ENCODE measurements around the gene NOS2.

NOS2 gene

GRCh38 chr17:27818401-27819105 lies 18.2 kb upstream of the NOS2 start:
- DNase-seq = no peak

GRCh38 chr17:27817731-27818130 lies 17.4 kb upstream of the NOS2 start:
- no peak for DNase-seq

GRCh38 chr17:27816946-27817345 lies 16.6 kb upstream of the NOS2 start:
- no peak for DNase-seq

GRCh38 chr17:27811961-27812360 lies 11.6 kb upstream of the NOS2 start:
- no peak for DNase-seq

DNA sequence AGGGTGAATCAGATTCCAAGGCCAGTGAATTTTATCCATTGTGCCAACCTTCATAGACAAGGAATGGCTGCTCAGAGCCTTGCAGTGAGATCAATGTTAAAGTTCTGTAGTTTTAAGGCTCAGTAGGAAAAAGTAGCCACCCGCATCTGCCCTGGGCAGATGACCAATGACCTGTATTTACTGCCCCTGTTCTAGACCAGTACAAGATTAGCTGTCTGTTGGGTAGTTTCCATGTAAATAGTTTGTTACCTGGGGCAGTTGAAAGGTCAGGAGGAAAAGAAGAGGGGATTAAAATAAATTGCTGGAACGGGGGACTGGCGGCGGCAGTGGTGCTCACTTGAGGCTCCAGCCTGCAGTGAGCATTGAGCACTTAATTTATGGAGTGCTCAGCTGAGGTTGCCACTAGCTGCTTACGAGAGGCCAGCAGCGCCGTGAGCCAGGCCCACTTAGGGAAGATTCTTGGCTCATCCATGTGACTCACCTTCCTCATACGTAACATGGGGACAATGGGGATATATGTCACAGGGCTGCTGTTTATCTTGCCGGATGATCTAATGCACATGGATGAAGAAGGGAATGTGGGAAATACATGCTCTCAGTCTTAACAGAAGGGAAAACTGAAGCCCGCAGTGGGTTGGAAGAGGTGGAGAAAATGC lies 10.7 kb upstream of the NOS2 start:
- no peak for DNase-seq

GRCh38 chr17:27810211-27810901 lies 10.0 kb upstream of the NOS2 start:
- DNase-seq = no peak

GRCh38 chr17:27809555-27809954 lies 9.2 kb upstream of the NOS2 start:
- DNase-seq = no peak

GRCh38 chr17:27808628-27809027 lies 8.3 kb upstream of the NOS2 start:
- no peak for DNase-seq

GRCh38 chr17:27807567-27808470 lies 7.5 kb upstream of the NOS2 start:
- DNase-seq = no peak

- DNase-seq = peak; percentile 25
Measured at GRCh38 chr17:27805520-27806146, 5.3 kb upstream of the NOS2 start.

DNA sequence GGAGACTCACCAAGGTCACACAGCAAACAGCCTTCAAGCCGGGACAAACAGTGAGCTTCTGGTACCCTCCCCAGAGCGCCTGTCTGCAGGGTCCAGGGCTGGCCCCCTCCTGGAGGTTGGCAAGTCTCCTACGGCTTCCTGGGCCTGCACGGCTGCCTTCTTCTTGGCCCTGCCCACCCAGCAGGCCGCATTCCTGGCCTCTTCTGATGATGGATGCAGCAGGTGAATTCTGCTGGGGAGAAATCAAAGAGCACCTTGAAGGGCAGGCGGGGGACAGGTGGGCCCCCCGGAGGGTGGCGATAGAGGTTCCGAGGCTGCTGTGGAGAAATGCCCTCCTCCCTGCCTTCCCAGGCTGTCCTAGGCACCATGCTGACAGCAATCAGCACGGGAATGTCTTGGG lies 3.8 kb upstream of the NOS2 start:
- DNase-seq = no peak

GRCh38 chr17:27802962-27803680 lies 2.8 kb upstream of the NOS2 start:
- no peak for DNase-seq

DNA sequence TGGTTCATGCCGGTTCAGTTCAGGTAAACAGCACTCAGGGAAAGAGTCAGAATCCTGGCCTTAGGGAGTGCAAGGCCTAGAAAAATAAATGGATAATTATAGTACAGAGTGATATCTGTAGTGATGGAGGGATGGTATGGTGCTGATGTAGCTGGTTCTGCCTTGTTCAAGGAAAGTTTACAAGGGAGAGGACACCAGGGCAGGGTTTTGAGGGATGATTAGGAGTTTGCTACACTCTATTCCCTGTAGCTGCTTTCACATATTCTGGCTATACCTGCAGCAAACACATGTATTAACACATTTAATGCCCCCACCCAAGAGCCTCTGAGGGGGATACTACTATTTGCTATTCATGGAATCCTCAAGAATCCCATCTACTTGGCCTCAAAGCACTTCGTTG lies 1.7 kb upstream of the NOS2 start:
- DNase-seq = no peak

DNA sequence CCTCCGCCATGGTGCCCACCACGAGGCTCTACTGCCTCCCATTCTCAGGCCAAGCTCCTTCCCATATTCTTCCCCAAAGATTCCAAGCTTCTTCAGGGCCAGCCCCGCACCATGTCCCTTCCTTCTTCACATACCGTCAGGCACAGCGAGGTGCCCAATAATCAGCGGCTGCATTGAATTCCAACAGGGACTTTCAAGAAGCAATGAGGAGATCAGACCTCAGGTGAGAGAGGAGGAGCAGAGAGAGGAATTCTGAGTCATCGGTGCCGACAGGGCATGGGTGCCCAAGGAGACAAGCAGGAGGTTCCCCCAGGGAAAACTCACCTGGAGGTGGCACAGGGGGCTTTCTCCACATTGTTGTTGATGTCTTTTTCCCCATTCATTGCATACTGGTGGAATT lies 2.0 kb downstream of the NOS2 start:
- no peak for DNase-seq

DNA sequence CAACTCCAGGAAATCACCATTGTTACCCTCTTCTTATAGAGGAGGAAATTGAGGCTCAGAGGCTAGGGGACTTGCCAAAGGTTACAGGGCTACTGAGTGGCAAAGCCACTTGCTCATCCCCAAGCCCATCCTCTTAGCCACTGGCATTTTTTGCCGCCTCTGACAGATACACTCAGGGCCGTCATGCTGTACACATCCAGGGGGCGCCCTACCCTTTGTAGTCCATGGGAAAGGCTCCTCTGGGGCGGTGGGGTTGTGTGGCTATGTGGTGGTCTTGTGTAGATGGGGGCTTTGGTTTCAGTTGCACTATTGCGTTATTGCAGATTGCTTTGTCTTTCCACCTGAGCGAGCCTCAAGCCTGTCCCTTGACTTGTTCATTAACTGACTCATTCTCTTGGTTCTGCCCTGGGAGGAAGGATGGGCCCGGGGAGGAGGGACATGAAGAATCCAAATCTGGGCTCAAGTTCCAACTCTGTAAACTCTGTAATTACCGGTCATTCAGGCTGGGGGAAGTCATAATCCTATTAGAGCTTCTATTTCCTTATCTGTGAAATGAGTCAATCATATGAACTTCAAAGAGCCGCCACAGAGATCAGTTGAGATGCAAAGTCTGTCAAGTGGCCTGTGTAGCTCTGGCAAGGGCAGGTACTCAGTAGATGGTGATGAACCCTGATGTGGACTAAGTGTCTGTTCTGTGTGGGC lies 2.8 kb downstream of the NOS2 start:
- no peak for DNase-seq

DNA sequence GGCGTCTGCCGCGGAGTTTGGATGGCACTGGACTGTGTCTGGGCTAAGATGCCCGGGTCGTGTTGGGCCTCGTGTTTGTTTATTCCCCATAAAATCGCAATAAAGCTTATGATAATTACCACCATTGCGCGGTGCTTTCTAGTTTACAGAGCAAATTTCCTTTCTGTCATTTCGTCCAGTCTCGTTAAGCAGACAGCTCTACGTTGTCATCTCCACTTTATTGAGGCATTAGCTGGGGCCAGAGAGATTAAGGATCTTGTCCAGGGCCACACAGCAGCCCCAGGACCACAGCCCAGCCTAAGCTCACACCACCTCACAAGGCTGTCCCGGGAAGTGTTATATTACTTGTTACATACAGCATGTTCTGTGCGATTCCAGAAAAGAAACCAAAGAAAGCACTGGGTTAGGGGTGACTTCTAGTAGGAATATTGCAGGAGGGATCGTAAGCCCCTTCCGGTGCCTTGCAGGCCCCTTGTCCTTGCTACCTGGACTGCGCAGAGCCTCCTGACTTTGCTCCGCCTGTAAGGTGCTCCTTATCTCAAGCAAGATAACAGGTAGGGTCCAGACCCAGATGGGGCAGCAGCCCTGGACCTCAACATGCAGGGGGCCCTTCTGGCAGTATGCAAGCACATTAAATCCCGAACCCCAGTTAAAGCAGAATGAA lies 6.3 kb downstream of the NOS2 start:
- no peak for DNase-seq

DNA sequence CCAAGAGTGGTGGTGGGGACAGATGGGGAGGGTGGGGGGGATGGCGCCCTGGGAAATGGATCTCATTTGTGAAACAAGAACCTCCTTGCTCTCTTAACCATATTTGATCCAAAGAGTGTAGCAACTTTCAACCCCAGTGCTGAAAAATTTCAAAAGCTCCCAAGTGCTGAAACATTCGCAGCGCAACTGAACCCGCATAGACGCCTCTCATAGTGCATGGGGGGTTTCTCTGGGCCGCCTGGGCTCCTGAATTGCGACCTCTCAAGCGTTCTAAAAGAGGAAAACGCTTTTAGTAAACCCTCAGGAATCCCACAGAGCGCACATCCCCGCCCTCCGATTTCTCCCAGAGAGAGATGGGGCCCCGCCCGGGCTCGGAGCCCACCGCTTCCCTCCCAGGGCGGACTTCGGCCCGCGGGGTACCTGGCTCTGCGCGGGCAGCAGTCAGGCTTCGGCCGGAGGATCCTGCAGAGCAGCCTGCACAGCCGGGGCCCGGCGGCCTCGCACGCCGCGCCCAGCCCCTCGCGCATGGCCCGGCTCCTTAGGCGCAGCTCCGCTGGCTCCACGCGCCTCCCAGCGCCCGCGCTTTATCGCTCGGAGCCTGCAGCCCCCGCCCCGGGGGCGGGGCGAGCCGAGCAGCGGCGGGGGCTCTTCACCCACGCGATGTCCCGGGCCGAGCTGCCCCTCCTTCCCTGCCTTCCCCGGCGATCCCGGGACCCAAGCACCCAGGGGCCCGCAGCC lies 7.0 kb downstream of the NOS2 start:
- DNase-seq = no peak

GRCh38 chr17:27792095-27792494 lies 8.2 kb downstream of the NOS2 start:
- DNase-seq = no peak

GRCh38 chr17:27788919-27789318 lies 11.4 kb downstream of the NOS2 start:
- DNase-seq = no peak
